HG02678 (cell line): ENCODE results near the gene PDGFC.
"Not testable (repeated sequence)": the region's sequence is repeated elsewhere in the genome, so short reads cannot be mapped to it uniquely, and the experiment has no call there.

Experiments used
- ATAC-seq: cut with Tn5 transposase; IDR thresholded peaks from one replicate; pipeline ENCODE4 v1.9.1; 2021; ENCODE audit warnings: mild to moderate bottlenecking, moderate library complexity; ENCODE audit not compliant: unreplicated experiment

Gene PDGFC

DNA sequence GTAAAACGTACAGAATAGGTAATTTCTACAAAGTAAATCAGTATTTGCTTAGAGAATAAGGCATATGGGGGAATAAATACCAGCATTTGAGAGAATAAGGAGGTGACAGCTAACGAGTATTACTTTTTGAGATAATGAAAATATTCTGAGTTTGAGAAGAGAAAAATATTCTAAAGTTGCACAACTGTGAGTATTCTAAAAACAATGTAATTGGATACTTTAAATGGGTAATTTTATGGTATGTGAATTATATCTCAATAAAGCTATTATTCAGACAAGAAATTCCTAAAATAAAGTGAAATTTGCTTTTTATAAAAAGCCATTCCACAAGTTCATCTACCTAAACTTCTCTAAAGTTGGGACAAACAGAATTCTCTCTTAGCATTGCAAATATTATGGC, 62.6 kb downstream of the PDGFC start:
- ATAC-seq, result no peak

DNA sequence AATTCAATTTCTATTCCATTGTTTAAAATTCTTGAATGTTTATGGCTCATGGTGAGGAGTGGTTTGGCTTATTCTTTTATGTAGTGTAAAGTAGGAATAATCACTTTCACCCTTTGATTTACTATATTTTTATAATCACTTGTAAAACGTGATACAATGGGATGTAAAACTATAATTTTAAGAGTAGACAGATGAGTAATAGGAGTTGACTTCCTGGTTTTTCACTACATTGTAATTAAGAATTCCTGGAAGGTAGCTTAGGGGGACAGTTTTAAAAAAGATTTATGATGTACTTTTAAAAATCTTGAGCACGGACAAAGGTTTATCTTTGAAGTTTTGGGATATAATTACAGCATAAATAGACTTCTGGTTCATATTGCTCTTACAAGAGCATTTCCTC, 65.3 kb downstream of the PDGFC start:
- no peak for ATAC-seq

DNA sequence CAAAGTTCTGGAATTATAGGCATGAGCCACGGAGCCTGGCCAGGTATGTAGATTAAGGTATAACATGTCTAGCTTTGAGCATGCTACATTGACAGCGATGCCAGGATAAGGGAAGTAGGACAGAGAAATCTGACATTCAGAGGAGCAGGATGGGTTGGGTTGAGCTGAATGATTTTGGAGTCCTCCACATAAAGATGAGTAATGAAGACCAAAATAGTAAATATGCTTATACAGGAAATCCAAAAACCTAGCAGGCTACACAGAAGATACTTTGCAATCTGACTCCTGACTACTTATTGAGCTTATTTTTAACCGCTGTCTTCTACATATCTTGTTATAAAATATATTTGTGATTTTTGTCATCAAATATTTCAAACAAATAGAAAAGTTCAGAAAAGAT, 69.7 kb downstream of the PDGFC start:
- ATAC-seq, result no peak

- ATAC-seq, result no peak
Observed at GRCh38 chr4:156898373-156899117, 73.1 kb downstream of the PDGFC start.

DNA sequence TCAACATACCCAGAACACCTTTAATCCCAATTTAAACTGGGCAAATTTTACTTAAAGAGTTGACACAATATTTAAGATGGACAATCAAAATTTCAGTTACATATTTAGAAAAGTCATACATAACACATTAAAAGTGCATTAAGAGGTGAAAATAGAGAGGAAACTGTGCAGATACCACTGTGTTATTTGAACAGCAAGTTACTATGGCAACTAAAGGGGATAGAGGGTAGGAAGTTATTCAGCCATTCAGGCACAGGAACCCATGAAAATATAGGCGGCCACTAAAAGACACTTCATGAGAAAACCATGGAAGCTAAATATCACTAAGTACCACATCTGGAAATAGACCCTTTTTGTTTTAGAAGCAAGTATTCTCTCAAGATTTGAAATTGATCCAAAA, 75.1 kb downstream of the PDGFC start:
- no peak for ATAC-seq

DNA sequence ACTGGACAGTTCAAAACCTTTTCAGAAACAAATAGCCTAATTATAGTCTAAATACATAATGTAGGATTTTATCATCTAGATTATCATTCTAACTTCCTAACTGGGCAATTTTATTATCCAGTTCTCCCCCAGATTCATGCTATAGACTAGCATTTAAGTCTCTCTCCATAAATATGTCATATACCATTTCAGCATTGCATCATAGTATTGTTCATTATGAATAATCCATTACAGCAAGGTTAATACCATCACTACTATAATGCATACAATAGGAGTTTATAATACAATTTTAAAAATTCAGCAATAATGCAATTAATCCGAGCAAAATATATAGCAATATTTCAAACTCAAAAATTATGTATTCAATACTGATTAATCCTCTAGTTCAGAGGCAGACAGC, 77.4 kb downstream of the PDGFC start:
- ATAC-seq, result no peak

DNA sequence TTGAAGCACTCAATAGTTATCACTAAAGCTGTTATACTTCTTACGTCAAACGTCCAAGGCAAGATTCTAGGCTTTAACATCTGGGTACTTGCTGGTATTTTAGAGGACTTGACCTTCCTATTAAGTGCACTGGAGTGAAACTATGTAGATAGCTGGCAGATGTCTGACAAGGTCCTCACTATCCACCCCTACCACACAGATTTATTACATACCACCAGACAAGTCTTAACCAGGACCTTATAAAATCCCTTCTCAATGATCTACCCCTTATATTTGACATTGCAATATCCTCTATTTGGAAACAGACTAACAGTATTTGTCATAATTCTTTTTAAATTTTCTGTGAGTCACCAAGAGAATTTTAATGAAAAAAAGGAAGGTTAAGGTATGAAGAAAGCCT, 78.8 kb downstream of the PDGFC start:
- ATAC-seq, result no peak

DNA sequence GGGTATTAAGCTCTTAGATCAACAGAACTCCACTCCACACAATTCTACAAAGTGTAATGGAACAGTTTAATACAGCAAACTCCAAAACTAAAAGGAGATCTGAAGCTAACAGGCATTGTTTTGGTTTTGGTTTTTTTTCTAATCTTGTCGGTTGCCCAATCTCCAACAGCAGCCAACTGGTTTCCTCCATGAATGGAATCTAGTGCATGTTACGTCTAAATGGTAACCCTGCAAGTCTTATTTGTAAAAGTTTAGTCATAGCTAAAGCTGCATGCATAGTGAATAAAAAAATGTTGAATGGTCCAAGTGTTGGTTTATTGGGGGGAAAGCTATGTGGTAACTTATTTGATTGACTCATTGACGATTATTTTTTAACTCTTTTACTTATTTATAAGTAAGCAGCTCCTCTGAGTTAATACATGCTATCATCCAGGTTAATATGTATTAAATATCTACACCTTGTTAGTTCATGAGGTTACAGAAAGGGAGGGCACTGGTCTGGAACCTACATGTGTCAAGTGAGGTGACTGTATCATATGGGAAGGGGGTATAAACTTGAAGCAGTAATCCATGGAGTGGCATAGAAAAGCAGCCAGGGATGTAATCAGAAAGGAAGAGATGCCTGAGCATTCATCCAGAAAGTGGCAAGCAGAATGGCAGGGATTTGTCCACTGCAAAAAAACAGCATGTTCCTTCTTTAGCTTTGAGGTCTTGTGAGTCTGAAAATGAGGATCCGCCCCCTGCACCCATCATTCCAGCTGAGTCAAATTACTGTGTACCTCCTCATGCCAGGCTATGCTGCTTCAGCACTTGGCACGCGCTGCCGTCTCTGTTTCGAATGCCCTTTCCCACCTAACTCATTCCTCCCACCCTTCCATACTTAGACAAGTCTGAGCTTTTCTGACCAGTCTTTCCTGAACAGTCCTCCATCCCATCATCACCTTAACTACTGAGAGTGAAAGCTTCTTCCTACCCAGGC, 81.7 kb downstream of the PDGFC start:
- no peak for ATAC-seq

DNA sequence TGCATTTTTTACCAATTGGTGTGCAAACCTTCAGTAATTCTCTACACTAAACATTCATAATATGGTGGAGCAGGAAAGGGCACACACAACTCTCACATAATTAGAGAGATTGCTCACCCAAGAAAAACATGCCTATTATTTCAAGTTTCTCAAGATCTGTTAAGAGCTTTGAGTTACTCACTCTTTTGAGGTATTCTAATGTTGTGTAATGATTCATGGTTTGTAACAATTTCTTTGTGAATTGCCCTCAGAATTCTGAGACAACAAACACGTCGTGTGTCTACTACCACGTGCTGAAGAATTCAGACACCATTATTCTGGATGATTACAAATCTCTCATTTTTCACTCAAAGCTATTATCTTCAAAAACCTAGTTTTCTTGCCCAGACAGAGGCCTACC, 82.8 kb downstream of the PDGFC start:
- no peak for ATAC-seq

GRCh38 chr4:156886481-156886880, 85.1 kb downstream of the PDGFC start:
- no peak for ATAC-seq

DNA sequence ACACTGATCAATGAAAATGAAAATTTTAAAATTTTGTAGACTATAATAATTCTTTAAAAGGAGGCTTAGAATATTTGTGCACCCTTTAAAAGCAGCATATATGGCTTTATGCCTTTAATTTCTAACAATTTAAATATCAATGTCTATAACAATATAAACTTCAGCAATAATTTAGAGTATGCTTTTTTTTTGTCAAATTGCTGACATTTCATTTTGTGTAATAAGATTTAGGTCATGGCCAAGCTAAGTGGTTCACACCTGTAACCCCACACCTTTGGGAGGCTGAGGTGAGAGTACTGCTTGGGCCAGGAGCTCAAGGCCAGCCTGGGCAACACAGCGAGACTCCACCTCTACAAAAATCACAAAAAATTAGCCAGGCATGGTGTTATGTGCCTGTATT, 86.2 kb downstream of the PDGFC start:
- ATAC-seq, result no peak

DNA sequence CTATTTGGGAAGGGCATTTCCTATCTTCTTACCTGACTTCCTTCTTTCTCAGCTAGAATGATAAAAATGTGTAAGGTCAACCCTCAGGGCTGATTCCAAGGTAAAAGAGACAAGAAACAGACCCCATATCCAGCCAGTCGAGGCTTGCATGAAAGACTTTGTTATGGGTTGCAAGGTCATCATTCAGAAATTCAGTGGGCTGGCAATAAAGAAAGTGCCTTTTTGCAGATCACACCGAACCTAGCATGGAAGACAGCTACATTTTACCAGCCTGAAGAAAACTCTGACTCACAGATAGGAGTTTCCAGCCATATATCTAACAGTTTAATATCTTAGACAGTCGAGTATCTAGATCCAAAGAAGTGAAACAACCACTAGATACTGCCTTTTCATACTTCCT, 87.4 kb downstream of the PDGFC start:
- no peak for ATAC-seq

- ATAC-seq, result no peak
Observed at GRCh38 chr4:156875704-156876103, 95.9 kb downstream of the PDGFC start.

DNA sequence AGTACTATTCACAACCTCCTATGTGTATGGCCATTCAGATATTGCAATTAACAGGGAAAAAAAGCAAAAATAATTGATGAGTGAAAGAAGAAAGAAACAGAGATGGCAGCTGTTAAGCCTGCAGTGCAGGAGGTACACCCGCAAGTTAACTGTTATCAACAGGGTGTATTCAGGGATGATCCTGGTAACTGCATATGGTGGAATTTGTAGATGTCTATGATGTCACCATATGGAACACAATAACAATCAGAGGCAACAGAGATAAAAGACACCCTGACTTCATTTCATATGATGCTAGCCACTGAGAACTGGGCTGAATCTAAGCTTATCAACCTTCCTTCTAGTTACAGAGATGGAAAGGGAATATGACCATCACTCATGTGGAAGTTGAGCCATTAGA, 96.5 kb downstream of the PDGFC start:
- no peak for ATAC-seq

DNA sequence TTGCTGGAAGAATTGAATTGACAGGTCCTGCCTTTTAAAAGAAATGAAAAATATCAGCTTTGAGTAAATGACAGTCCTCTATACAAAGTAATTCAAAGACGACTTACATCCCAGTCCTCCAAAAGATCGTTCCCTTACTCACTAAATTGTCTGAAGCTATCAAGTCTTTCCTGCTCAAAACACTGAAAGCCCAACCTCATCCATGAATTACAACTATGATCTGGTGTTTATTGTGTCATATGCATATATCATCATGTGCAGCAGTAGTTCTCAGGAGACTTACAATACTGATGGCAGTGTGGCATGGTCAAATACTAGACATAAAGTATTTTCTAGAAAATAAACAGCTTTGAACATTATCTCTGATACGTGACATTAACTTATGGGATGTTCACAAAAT, 97.8 kb downstream of the PDGFC start:
- ATAC-seq, result no peak

GRCh38 chr4:156870861-156871260, 100.7 kb downstream of the PDGFC start:
- no peak for ATAC-seq

DNA sequence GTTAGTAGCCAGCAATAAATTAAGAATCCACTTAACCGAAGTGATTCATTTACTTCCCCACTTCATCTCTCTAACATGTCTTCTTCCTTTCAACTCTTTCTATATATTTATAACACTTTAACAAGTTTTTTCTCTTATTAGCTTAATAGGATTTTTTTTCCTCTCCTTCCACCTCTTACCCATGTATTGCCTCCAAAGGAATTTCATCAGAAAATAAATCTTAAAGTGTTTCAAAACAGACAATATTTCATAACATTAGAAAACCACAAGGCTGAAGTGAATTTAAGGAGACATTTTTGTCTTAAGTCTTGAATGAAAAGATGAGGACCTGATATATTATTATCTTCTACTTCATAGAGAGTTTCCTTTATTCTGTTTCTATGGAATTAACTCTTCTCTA, 101.5 kb downstream of the PDGFC start:
- ATAC-seq, result no peak

GRCh38 chr4:156866088-156866487, 105.5 kb downstream of the PDGFC start:
- not testable (repeated sequence) for ATAC-seq

- no peak for ATAC-seq
Observed at GRCh38 chr4:156865451-156865850, 106.1 kb downstream of the PDGFC start.

- ATAC-seq, result no peak
Observed at GRCh38 chr4:156858071-156858470, 113.5 kb downstream of the PDGFC start.

DNA sequence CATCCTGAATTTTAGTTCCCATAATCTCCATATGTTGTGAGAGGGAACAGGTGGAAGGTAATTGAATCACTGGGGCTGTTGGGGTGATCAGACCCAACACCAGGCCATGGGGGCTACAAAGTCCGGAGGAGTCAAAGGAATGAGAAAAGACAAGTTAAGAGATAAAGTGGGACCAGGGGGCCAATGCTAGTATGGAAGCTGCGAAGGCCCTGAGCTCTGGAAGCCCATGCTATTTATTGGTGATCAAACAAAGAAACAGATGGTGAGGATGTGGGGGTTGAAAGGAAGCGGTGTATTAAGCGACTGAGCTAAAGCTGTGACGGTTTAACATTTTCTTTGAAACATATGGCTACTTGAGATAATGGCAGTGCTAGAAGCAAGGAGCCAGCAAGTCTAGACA, 132.8 kb downstream of the PDGFC start:
- ATAC-seq, result no peak
